Activated B cell treated with CpG ODN at 0.5 μM for 24 hours (primary cell): ENCODE measurements around the gene ATXN2. TPM values are rescaled to one million over a fixed set of nuclear protein-coding genes. Genes with fewer than 3 reads are reported as not detected.

Experiments used
- ATAC-seq: fragments of 200-7000 bp; cut with Tn5 transposase; one replicate; pipeline ENCODE4 v1.10.0; 2021; ENCODE audit warnings: low read depth, mild to moderate bottlenecking, moderate library complexity
- CTCF ChIA-PET: fragments of 350-600 bp; sonication (Branson Sonifier 250); formaldehyde crosslinking; loops from one replicate; lab custom pipeline; 2021; ENCODE audit warnings: antibody characterized with exemption; lab: Charles Lee
- POLR2A ChIA-PET: fragments of 350-600 bp; sonication (Branson Sonifier 250); formaldehyde crosslinking; loops from one replicate; lab custom pipeline; 2021; ENCODE audit warnings: antibody characterized with exemption; lab: Charles Lee
- DNase-seq: peaks from one replicate; pipeline ENCODE4 v3.0.0; 2022
- H3K27ac Mint-ChIP-seq: one replicate; pipeline ENCODE4 v1.8.0; 2020; ENCODE audit warnings: mixed read lengths
- H3K27me3 Mint-ChIP-seq: one replicate; pipeline ENCODE4 v1.8.0; 2021; ENCODE audit warnings: mixed read lengths
- H3K36me3 Mint-ChIP-seq: one replicate; pipeline ENCODE4 v1.8.0; 2021; ENCODE audit warnings: low read depth, mixed read lengths
- H3K4me1 Mint-ChIP-seq: one replicate; pipeline ENCODE4 v1.8.0; 2021; ENCODE audit warnings: mixed read lengths
- H3K4me3 Mint-ChIP-seq: one replicate; pipeline ENCODE4 v1.8.0; 2020; ENCODE audit warnings: mild to moderate bottlenecking, mixed read lengths
- H3K9me3 Mint-ChIP-seq: one replicate; pipeline ENCODE4 v1.8.0; 2020; ENCODE audit warnings: mixed read lengths
- intact Hi-C: fragments of 100-400 bp; cut with micrococcal nuclease; formaldehyde crosslinking; loops from one replicate; pipeline ENCODE4 v1.15.1; 2024
- total RNA-seq: library from RNA; stranded (reverse); gene quantifications from 2 replicates; pipeline ENCODE4 v1.2.3, GENCODE V29; 2022
- TF ChIP-seq, protein P1 (sequence below): fragments of 200-600 bp; IDR thresholded peaks from one replicate; pipeline ENCODE4 v1.8.0; 2022; ENCODE audit warnings: antibody characterized with exemption, mild to moderate bottlenecking

The ATXN2 gene
- total RNA-seq, 1 donor from 2014 or later, result 46.2 TPM

DNA sequence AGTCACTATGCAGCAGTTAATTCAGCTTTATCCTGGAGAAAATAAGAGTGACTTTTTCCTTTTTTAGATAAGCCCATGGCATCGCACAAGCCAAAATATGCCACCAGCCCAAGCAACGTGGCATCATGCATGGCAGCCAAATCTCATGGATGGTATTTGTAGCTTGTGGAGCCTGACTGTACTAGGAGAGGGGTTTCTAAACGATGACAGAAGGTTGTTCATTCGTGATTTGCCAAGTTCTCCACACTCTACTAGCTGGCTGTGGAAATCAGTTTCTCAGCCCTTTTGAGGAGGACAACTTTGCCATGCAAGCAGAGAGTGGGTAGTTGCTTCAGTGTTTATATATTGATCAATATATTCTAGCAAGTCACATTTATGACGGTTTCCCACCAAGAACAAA lies 41.4 kb upstream of the ATXN2 start:
- TF ChIP-seq, protein P1, sequence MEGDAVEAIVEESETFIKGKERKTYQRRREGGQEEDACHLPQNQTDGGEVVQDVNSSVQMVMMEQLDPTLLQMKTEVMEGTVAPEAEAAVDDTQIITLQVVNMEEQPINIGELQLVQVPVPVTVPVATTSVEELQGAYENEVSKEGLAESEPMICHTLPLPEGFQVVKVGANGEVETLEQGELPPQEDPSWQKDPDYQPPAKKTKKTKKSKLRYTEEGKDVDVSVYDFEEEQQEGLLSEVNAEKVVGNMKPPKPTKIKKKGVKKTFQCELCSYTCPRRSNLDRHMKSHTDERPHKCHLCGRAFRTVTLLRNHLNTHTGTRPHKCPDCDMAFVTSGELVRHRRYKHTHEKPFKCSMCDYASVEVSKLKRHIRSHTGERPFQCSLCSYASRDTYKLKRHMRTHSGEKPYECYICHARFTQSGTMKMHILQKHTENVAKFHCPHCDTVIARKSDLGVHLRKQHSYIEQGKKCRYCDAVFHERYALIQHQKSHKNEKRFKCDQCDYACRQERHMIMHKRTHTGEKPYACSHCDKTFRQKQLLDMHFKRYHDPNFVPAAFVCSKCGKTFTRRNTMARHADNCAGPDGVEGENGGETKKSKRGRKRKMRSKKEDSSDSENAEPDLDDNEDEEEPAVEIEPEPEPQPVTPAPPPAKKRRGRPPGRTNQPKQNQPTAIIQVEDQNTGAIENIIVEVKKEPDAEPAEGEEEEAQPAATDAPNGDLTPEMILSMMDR, result no peak
- Mint-ChIP-seq H3K4me1 (peaks cover 2% of the 10 kb centered on the region), H3K27ac (no peak overlapping the region), H3K27me3 (no peaks in the 10 kb centered on the region), H3K9me3 (no peaks in the 10 kb centered on the region), H3K4me3 (no peak overlapping the region), H3K36me3 (peaks cover 45% of the 10 kb centered on the region)
- DNase-seq (no peak), ATAC-seq (no peak)
- ChIA-PET CTCF (no interaction called here), POLR2A (no interaction called here)
- intact Hi-C loops, result no loop called here

DNA sequence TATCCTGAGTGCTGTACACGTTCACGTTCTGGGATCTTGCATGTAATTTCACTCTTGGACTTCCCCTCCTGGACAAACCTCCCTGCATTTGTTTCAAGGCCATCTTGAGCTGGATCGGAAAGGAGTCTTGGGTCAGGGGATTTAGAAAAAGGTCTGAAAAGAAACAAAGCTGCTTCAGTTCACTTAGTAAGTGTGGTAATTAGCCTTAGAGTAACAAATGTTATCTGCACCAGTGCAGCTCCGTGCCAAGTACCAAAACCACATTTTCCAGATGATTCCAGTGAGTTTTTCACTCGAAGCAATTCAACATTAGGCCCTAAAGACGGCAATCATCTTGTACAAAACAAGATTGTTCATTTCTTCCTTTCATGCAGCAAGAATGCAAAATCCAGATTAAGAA lies 39.4 kb upstream of the ATXN2 start:
- CTCF ChIA-PET, result no interaction called here
- intact Hi-C loops, result no loop called here

DNA sequence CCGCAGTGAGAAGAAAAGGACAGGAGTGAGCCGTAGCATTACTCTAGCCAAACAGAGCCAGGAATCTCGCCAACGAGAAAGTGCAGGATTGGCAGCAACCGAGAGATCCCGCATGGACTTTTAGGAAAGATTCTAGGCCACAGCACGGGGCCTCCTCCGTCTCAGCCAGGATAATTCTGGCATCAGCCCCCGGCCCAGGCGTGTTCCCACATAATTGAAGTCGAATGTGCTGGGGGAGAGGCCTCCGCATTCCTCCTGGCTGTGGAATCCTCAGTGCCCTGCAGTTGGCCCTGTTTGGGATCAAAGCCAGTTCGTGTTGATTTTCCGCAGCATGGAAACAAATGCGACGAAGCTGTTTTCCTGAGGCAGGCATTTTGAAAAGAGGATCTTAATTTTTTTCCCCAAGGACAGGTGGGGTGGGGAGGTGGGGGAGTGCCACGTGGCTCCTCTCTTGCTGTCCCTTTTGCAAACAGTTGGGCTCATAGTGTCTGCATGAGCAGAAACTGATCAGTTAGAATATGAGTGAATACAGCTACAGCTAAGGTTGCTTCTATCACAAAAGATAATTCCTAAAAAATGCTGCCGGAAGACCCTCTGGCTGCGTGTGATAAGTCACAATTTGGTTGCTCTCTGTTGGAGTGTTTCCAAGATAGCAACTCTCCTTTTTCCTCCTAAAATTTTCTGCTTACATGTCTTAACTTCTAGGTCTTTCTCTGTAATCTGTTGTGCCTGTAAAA lies 37.3 kb upstream of the ATXN2 start:
- ATAC-seq, result no peak
- peaks cover 3% of the 10 kb centered on the region for H3K4me1 Mint-ChIP-seq
- no peak overlapping the region for H3K27ac Mint-ChIP-seq
- peaks cover 12% of the 10 kb centered on the region for H3K36me3 Mint-ChIP-seq
- intact Hi-C loops, result no loop called here
- H3K27me3 Mint-ChIP-seq, result no peaks in the 10 kb centered on the region
- ChIA-PET POLR2A (no interaction called here), CTCF (no interaction called here)
- H3K4me3 Mint-ChIP-seq, result no peak overlapping the region
- TF ChIP-seq, protein P1, result no peak
- no peaks in the 10 kb centered on the region for H3K9me3 Mint-ChIP-seq
- no peak for DNase-seq

More for the DNA sequence above, 39.4 kb upstream of the ATXN2 start:
- no peak for ATAC-seq
- no peak overlapping the region for H3K4me3 Mint-ChIP-seq
- DNase-seq, result no peak
- POLR2A ChIA-PET, result no interaction called here
- TF ChIP-seq, protein P1, result no peak
- H3K4me1 Mint-ChIP-seq, result peaks cover 3% of the 10 kb centered on the region
- no peaks in the 10 kb centered on the region for H3K9me3 Mint-ChIP-seq
- H3K27ac Mint-ChIP-seq, result no peak overlapping the region
- H3K36me3 Mint-ChIP-seq, result peaks cover 28% of the 10 kb centered on the region
- H3K27me3 Mint-ChIP-seq, result no peaks in the 10 kb centered on the region

DNA sequence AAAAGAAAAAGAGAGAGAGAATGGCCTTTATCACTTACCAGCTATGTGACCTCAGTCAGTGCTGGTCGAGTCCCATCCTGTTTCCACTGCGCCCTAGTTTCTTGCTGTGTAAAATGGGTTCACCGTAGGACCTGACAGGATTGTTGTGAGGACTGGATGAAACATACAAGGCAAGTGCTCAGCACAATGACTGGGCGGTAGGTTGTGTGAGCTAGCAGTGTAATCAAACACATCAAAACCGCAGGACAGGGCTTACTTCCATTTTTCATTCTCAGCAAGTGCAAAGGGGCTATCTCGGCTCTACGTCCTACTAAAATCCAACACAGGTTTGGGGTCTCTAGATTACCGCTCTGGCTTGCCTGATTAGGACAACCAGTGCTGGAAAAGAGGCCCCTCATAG lies 36.4 kb upstream of the ATXN2 start:
- Mint-ChIP-seq H3K9me3 (no peaks in the 10 kb centered on the region), H3K36me3 (peaks cover 10% of the 10 kb centered on the region), H3K27ac (no peak overlapping the region), H3K4me1 (peaks cover 3% of the 10 kb centered on the region), H3K27me3 (no peaks in the 10 kb centered on the region), H3K4me3 (no peak overlapping the region)
- intact Hi-C loops, result no loop called here
- TF ChIP-seq, protein P1, result no peak
- DNase-seq, result no peak
- ChIA-PET POLR2A (no interaction called here), CTCF (no interaction called here)
- ATAC-seq, result no peak

DNA sequence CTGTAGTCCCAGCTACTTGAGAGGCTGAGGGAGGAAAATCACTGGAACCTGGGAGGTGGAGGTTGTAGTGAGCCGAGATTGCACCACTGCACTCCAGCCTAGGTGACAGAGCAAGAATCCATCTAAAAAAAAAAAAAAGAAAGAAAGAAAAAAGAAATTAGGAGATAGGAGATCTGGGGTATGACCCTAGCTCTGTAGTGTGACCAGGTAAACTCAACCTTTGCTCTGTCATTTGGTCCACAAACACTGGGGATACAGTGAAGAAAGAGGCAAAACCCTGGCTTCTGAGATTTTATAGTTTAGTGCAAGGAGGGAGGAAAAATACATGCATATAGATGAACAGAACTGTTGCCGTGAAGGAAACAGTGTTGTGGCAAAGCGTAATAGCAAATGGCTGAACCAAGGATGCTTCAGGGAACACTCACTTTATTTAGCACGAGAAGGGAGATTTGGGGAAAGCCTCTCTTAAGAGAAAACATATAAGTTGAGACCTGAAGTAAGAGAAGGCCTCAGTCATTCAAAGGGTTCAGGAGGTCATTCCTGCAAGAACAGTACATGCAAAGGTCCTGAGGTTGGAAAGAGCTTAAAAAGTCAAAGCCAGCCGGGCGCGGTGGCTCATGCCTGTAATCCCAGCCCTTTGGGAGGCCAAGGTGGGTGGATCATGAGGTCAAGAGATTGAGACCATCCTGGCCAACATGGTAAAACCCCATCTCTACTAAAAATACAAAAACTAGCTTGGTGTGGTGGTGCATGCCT lies 29.6 kb upstream of the ATXN2 start:
- intact Hi-C loops, result no loop called here
- no peaks in the 10 kb centered on the region for H3K4me1 Mint-ChIP-seq
- ChIA-PET CTCF (interaction anchor here (0.7 kb wide), 1 partner anchor 337 kb away, joined by 3 read pairs; no protein-coding TSS in a partner anchor), POLR2A (no interaction called here)
- ATAC-seq (no peak), DNase-seq (no peak)
- TF ChIP-seq, protein P1, result no peak
- H3K27ac Mint-ChIP-seq, result no peak overlapping the region
- H3K27me3 Mint-ChIP-seq, result no peaks in the 10 kb centered on the region
- H3K36me3 Mint-ChIP-seq, result no peaks in the 10 kb centered on the region
- H3K4me3 Mint-ChIP-seq, result no peak overlapping the region
- peaks cover 2% of the 10 kb centered on the region for H3K9me3 Mint-ChIP-seq
